Smooth muscle cell (in vitro differentiated cells): ENCODE data around the gene RAD9A. TPM values are rescaled to one million over a fixed set of nuclear protein-coding genes. Genes with fewer than 3 reads are reported as not detected.

ENCODE experiments used
- DNase-seq: peaks from one replicate; lab custom pipeline; 2025; ENCODE audit not compliant: unreplicated experiment; lab: John Stamatoyannopoulos, UW
- H2AFZ ChIP-seq: fragments of 200-600 bp; sonication (generic); 2 replicates; pipeline ENCODE4 v1.6.0; 2016; ENCODE audit warnings: antibody characterized with exemption, low read depth, mild to moderate bottlenecking
- H3F3A ChIP-seq: fragments of 200-600 bp; sonication (generic); 2 replicates; pipeline ENCODE4 v1.6.0; 2017; ENCODE audit warnings: antibody characterized with exemption, low read depth
- H3K27ac ChIP-seq: fragments of 200-600 bp; sonication (generic); 2 replicates; pipeline ENCODE4 v1.5.1; 2016; ENCODE audit warnings: low read depth, mild to moderate bottlenecking
- H3K27me3 ChIP-seq: fragments of 200-600 bp; sonication (generic); 2 replicates; pipeline ENCODE4 v1.6.1; 2016; ENCODE audit warnings: low read depth, mild to moderate bottlenecking
- H3K36me3 ChIP-seq: fragments of 200-600 bp; sonication (generic); 2 replicates; pipeline ENCODE4 v1.5.1; 2016; ENCODE audit warnings: low read depth
- H3K4me1 ChIP-seq: fragments of 200-600 bp; sonication (generic); 2 replicates; pipeline ENCODE4 v1.5.1; 2016; ENCODE audit warnings: low read depth
- H3K4me2 ChIP-seq: fragments of 200-600 bp; sonication (generic); 2 replicates; pipeline ENCODE4 v1.6.0; 2016; ENCODE audit warnings: mild to moderate bottlenecking
- H3K4me3 ChIP-seq: fragments of 200-600 bp; sonication (generic); 2 replicates; pipeline ENCODE4 v1.5.1; 2016; ENCODE audit warnings: mild to moderate bottlenecking
- H3K79me2 ChIP-seq: fragments of 200-600 bp; sonication (generic); 2 replicates; pipeline ENCODE4 v1.6.0; 2016; ENCODE audit warnings: low read depth, mild to moderate bottlenecking
- H3K9ac ChIP-seq: fragments of 200-600 bp; sonication (generic); 2 replicates; pipeline ENCODE4 v1.6.0; 2016; ENCODE audit warnings: low read depth
- H3K9me3 ChIP-seq: fragments of 200-600 bp; sonication (generic); replicated peaks from 2 replicates; pipeline ENCODE4 v1.5.1; 2016; ENCODE audit warnings: low read depth
- H4K20me1 ChIP-seq: fragments of 200-600 bp; sonication (generic); 2 replicates; pipeline ENCODE4 v1.6.0; 2016; ENCODE audit warnings: low read depth
- WGBS: methylation state at CpG from one replicate; pipeline ENCODE4 v1.1.7; 2016; ENCODE audit warnings: low lambda C conversion rate; 5-methylcytosine and 5-hydroxymethylcytosine counted together
- polyA plus RNA-seq: library from polyadenylated mRNA; unstranded; fragments of >200 nt; fragmentation: Nextera tagmentation; extraction: Ambion mirVana; gene quantifications from 2 replicates; pipeline ENCODE4 v1.2.1, GENCODE V29; 2016
- total RNA-seq: library from RNA; depleted of rRNA; stranded (reverse); fragments of >200 nt; gene quantifications from 2 replicates; pipeline ENCODE4 v1.2.3, GENCODE V29; 2014
- TF ChIP-seq, protein P1 (sequence below): fragments of 200-600 bp; sonication (generic); IDR thresholded peaks from 2 replicates; pipeline ENCODE4 v1.5.1; 2017; ENCODE audit warnings: borderline replicate concordance, mild to moderate bottlenecking, antibody characterized with exemption; ENCODE audit not compliant: insufficient read depth, poor library complexity, severe bottlenecking

RAD9A gene
- total and polyA plus RNA-seq, 2 experiments from 2014 or later = 19.5 to 21.4 TPM

- Histone ChIP-seq H3K36me3 (no peaks in the 10 kb centered on the region), H3K9me3 (no peaks in the 10 kb centered on the region), H3K27me3 (no peaks in the 10 kb centered on the region), H3K4me3 (no peak overlapping the region), H4K20me1 (no peaks in the 10 kb centered on the region), H3K4me2 (no peak overlapping the region), H3K9ac (no peak overlapping the region), H3K27ac (no peak overlapping the region), H3F3A (no peaks in the 10 kb centered on the region), H2AFZ (no peak overlapping the region), H3K79me2 (no peaks in the 10 kb centered on the region), H3K4me1 (peaks cover 23% of the 10 kb centered on the region)
- WGBS = 78% methylated on average over 4 of the region's 4 CpGs
- TF ChIP-seq, protein P1, sequence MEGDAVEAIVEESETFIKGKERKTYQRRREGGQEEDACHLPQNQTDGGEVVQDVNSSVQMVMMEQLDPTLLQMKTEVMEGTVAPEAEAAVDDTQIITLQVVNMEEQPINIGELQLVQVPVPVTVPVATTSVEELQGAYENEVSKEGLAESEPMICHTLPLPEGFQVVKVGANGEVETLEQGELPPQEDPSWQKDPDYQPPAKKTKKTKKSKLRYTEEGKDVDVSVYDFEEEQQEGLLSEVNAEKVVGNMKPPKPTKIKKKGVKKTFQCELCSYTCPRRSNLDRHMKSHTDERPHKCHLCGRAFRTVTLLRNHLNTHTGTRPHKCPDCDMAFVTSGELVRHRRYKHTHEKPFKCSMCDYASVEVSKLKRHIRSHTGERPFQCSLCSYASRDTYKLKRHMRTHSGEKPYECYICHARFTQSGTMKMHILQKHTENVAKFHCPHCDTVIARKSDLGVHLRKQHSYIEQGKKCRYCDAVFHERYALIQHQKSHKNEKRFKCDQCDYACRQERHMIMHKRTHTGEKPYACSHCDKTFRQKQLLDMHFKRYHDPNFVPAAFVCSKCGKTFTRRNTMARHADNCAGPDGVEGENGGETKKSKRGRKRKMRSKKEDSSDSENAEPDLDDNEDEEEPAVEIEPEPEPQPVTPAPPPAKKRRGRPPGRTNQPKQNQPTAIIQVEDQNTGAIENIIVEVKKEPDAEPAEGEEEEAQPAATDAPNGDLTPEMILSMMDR = no peak
- DNase-seq = no peak
Observed at GRCh38 chr11:67378544-67378943, 13.2 kb upstream of the RAD9A start.

DNA sequence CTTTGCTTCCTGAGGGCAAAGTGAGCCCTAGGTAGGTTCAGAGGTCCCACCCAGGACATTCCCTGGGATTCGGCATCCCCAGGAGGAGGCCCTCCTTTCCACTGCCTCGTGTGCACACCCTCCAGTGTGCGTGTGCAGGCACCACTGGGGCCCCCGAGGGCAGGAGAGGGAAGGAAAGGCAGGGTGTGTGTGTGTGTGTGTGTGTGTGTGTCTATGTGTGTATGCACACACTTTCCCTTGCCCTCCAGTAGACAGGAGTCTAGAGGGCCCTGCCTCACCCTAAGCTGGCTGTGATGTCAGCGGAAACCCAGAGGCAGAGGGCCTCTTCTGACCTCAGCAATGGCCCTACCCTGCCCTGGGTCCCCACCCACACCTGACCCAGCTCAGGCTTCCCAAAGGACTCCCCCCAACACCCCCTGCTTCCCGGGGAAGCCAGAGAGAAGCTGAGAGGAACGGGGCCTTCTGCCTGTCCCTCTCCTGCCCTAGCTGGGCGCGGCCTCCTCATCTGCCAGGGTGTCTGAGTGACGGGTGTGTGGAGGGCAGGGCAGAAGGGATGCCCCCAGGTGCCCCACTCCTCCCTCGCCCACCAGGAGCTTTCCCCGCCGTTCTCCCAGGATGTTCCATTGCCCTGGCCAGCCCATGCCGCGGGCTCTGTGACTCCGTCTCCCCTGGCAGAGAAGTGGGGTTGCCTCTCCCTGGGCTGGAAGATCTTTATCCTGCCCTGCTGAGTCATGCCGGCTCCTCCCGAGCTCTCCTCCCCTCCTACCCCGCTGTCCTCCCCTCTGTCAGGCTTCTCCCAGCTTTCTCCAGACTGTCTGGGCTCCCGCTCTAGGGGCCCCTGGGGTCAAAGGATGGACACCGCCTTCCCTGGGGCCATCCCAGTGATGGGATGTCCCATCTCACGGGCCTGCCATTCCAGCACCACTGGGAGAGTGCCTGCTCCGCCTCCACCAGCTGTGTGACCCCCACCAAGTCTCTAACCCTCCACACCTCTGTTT, 12.4 kb upstream of the RAD9A start:
- no peak for DNase-seq
- peaks cover 21% of the 10 kb centered on the region for H3K4me1 ChIP-seq

DNA sequence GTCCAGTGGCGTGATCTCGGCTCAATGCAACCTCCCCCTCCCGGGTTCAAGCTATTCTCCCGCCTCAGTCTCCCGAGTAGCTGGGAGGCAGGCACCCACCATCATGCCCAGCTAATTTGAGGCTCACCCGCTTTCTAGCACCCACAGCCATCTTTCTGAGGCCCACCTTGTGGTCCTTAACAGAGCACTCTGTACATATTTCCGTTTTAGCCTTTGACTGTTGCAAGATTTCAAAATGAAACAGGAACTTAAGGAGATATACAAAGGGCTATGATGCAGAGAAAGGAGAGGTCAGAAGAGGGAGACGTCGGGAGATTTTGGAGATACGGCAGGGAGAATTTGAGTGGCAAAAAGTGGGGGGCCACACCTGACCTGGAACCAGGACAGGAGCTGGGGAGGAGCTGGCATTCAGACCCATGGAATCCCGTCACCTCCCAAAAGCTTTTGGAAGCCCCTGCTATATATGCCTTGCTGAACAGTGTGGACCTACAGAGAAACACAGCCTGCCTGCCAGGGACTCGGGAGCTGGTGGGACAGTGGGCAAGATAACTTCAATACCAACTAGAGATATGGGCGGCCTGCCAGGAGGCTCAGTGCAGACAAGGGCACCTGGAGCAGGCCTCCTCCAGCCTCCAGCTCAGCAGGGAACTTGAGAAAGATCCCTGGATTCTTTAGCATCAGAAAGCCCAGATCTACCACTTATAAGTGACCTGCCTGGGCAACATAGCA, 10.4 kb upstream of the RAD9A start:
- WGBS = 91% methylated on average over 13 of the region's 13 CpGs
- Histone ChIP-seq H3K4me1 (peaks cover 4% of the 10 kb centered on the region), H4K20me1 (no peaks in the 10 kb centered on the region), H3K36me3 (no peaks in the 10 kb centered on the region), H3K9me3 (no peaks in the 10 kb centered on the region), H3K79me2 (no peaks in the 10 kb centered on the region), H3K4me2 (no peak overlapping the region), H3K9ac (no peak overlapping the region), H3K27me3 (no peaks in the 10 kb centered on the region), H2AFZ (no peak overlapping the region), H3K27ac (no peak overlapping the region), H3K4me3 (no peak overlapping the region), H3F3A (no peaks in the 10 kb centered on the region)
- TF ChIP-seq, protein P1 = no peak
- DNase-seq = no peak

More for the DNA sequence above, 12.4 kb upstream of the RAD9A start:
- no peaks in the 10 kb centered on the region for H3K79me2 ChIP-seq
- peak overlapping the region; percentile 0 for H2AFZ ChIP-seq
- H3F3A ChIP-seq = no peaks in the 10 kb centered on the region
- H3K36me3 ChIP-seq = no peaks in the 10 kb centered on the region
- no peaks in the 10 kb centered on the region for H3K9me3 ChIP-seq
- H3K27ac ChIP-seq = no peak overlapping the region
- no peak overlapping the region for H3K9ac ChIP-seq
- no peaks in the 10 kb centered on the region for H4K20me1 ChIP-seq
- no peak overlapping the region for H3K4me3 ChIP-seq
- TF ChIP-seq, protein P1 = no peak
- WGBS = 55% methylated on average over 22 of the region's 23 CpGs
- H3K4me2 ChIP-seq = peak overlapping the region; percentile 55
- no peaks in the 10 kb centered on the region for H3K27me3 ChIP-seq
